Stimulated activated CD8-positive, alpha-beta memory T cell treated with anti-CD3 and anti-CD28 coated beads, Interleukin-15, amount 100 ng/mL, for 24 hours (primary cell): ENCODE measurements around the gene ABI2.
"Not testable (repeated sequence)": the region's sequence is repeated elsewhere in the genome, so short reads cannot be mapped to it uniquely, and the experiment has no call there.

ENCODE experiments used
- DNase-seq: peaks from one replicate; pipeline ENCODE4 v3.0.0-alpha.2; 2020; ENCODE audit warnings: low read depth

Gene ABI2

GRCh38 chr2:203429643-203430042, 101.4 kb downstream of the ABI2 start:
- not testable (repeated sequence) for DNase-seq

GRCh38 chr2:203431391-203432185, 103.4 kb downstream of the ABI2 start:
- DNase-seq: no peak

- no peak for DNase-seq
Measured at GRCh38 chr2:203432811-203433210, 104.6 kb downstream of the ABI2 start.

- DNase-seq: no peak
Measured at GRCh38 chr2:203436496-203436895, 108.3 kb downstream of the ABI2 start.

GRCh38 chr2:203437511-203437910, 109.3 kb downstream of the ABI2 start:
- no peak for DNase-seq

GRCh38 chr2:203438528-203438927, 110.3 kb downstream of the ABI2 start:
- no peak for DNase-seq

GRCh38 chr2:203440671-203441070, 112.5 kb downstream of the ABI2 start:
- no peak for DNase-seq

GRCh38 chr2:203441463-203441862, 113.3 kb downstream of the ABI2 start:
- DNase-seq: no peak

GRCh38 chr2:203442463-203442862, 114.3 kb downstream of the ABI2 start:
- DNase-seq: no peak

GRCh38 chr2:203444738-203445137, 116.5 kb downstream of the ABI2 start:
- no peak for DNase-seq

- DNase-seq: no peak
Measured at GRCh38 chr2:203446071-203446481, 117.9 kb downstream of the ABI2 start.

GRCh38 chr2:203446780-203447179, 118.6 kb downstream of the ABI2 start:
- DNase-seq: no peak

GRCh38 chr2:203450561-203450960, 122.4 kb downstream of the ABI2 start:
- no peak for DNase-seq

- no peak for DNase-seq
Measured at GRCh38 chr2:203451011-203451410, 122.8 kb downstream of the ABI2 start.

- DNase-seq: no peak
Measured at GRCh38 chr2:203451689-203452088, 123.5 kb downstream of the ABI2 start.

GRCh38 chr2:203453858-203454451, 125.8 kb downstream of the ABI2 start:
- no peak for DNase-seq

GRCh38 chr2:203455209-203455608, 127.0 kb downstream of the ABI2 start:
- no peak for DNase-seq

- DNase-seq: no peak
Measured at GRCh38 chr2:203461746-203462145, 133.6 kb downstream of the ABI2 start.

GRCh38 chr2:203462308-203462707, 134.1 kb downstream of the ABI2 start:
- DNase-seq: no peak

- no peak for DNase-seq
Measured at GRCh38 chr2:203463266-203463678, 135.1 kb downstream of the ABI2 start.

GRCh38 chr2:203469546-203469945, 141.4 kb downstream of the ABI2 start:
- no peak for DNase-seq

GRCh38 chr2:203470371-203470770, 142.2 kb downstream of the ABI2 start:
- no peak for DNase-seq

GRCh38 chr2:203471323-203471722, 143.1 kb downstream of the ABI2 start:
- DNase-seq: no peak

GRCh38 chr2:203476881-203477280, 148.7 kb downstream of the ABI2 start:
- DNase-seq: no peak
